GM18505 (cell line): Measurements from ENCODE around the gene COL18A1.
"Not testable (repeated sequence)": the region's sequence is repeated elsewhere in the genome, so short reads cannot be mapped to it uniquely, and the experiment has no call there.

ENCODE experiments used
- ATAC-seq: cut with Tn5 transposase; IDR thresholded peaks from one replicate; pipeline ENCODE4 v1.9.1; 2021; ENCODE audit not compliant: unreplicated experiment
- POLR2A ChIP-seq: IDR thresholded peaks from 4 replicates; pipeline ENCODE4 v1.6.1; 2011; ENCODE audit warnings: borderline replicate concordance; ENCODE audit not compliant: insufficient read depth, insufficient read length; ENCODE audit errors: extremely low read depth

The COL18A1 gene

GRCh38 chr21:45521241-45521640 lies 116.3 kb downstream of the COL18A1 start:
- TF ChIP-seq POLR2A, result no peak
- no peak for ATAC-seq

- no peak for ATAC-seq
- TF ChIP-seq POLR2A, result no peak
Observed at GRCh38 chr21:45522381-45522780, 117.4 kb downstream of the COL18A1 start.

- no peak for TF ChIP-seq POLR2A
- ATAC-seq, result no peak
Observed at GRCh38 chr21:45522986-45523385, 118.0 kb downstream of the COL18A1 start.

- TF ChIP-seq POLR2A, result no peak
- no peak for ATAC-seq
Observed at GRCh38 chr21:45523411-45524101, 118.6 kb downstream of the COL18A1 start.

GRCh38 chr21:45524756-45525152 lies 119.8 kb downstream of the COL18A1 start:
- ATAC-seq, result no peak
- TF ChIP-seq POLR2A, result no peak

GRCh38 chr21:45525153-45525909 lies 120.4 kb downstream of the COL18A1 start:
- no peak for ATAC-seq
- no peak for TF ChIP-seq POLR2A

GRCh38 chr21:45525910-45526306 lies 120.9 kb downstream of the COL18A1 start:
- TF ChIP-seq POLR2A, result no peak
- no peak for ATAC-seq

GRCh38 chr21:45527151-45527999 lies 122.4 kb downstream of the COL18A1 start:
- not testable (repeated sequence) for ATAC-seq

- no peak for TF ChIP-seq POLR2A
- no peak for ATAC-seq
Observed at GRCh38 chr21:45528028-45528705, 123.2 kb downstream of the COL18A1 start.

GRCh38 chr21:45528981-45529784 lies 124.2 kb downstream of the COL18A1 start:
- no peak for ATAC-seq
- TF ChIP-seq POLR2A, result no peak

GRCh38 chr21:45529785-45530422 lies 124.9 kb downstream of the COL18A1 start:
- no peak for ATAC-seq
- no peak for TF ChIP-seq POLR2A
